Measurements from ENCODE around the gene SF1.
A peak's percentile ranks its signal among the peaks of the same experiment; 100 is the strongest.

SF1 gene

GRCh38 chr11:64796757-64797541, 18.6 kb upstream of the SF1 start:
- no peaks in the 10 kb centered on the region for H3K9me2 ChIP-seq (replicated peaks; ENCODE audit: low read depth, low read length)
- no peaks in the 10 kb centered on the region for H3K36me3 ChIP-seq (ENCODE audit: insufficient read depth, low read length)
- peaks cover 2% of the 10 kb centered on the region; the same call in 1 of the 2 replicates for H3F3A ChIP-seq (ENCODE audit: low read depth)
- H3K79me2 ChIP-seq (ENCODE audit: insufficient read depth, low read length) = no peaks in the 10 kb centered on the region
- no peak for TF ChIP-seq EZH2phosphoT487 (IDR thresholded peaks at IDR 0.05; ENCODE audit: borderline replicate concordance)
- no peaks in the 10 kb centered on the region for H3K9me3 ChIP-seq (ENCODE audit: insufficient read depth, low read depth, low read length)
- H3K9ac ChIP-seq (ENCODE audit: low read depth, low read length, poor library complexity, severe bottlenecking) = peak overlapping the region; percentile 61
- no peaks in the 10 kb centered on the region for H4K20me1 ChIP-seq (ENCODE audit: insufficient read depth, low read length, poor library complexity, severe bottlenecking)
- peak overlapping the region; percentile 66 for H3K4me2 ChIP-seq (ENCODE audit: low read depth, low read length, poor library complexity, severe bottlenecking)
- H3K4me1 ChIP-seq (ENCODE audit: insufficient read depth, low read length, poor library complexity, severe bottlenecking) = peaks cover 54% of the 10 kb centered on the region
- no peak overlapping the region for H2AFZ ChIP-seq (ENCODE audit: low read length)
- H3K27me3 ChIP-seq (ENCODE audit: insufficient read depth, low read length, poor library complexity, severe bottlenecking) = no peaks in the 10 kb centered on the region
- H3K4me3 ChIP-seq (ENCODE audit: low read length, poor library complexity, severe bottlenecking) = peak overlapping the region; percentile 42

DNA sequence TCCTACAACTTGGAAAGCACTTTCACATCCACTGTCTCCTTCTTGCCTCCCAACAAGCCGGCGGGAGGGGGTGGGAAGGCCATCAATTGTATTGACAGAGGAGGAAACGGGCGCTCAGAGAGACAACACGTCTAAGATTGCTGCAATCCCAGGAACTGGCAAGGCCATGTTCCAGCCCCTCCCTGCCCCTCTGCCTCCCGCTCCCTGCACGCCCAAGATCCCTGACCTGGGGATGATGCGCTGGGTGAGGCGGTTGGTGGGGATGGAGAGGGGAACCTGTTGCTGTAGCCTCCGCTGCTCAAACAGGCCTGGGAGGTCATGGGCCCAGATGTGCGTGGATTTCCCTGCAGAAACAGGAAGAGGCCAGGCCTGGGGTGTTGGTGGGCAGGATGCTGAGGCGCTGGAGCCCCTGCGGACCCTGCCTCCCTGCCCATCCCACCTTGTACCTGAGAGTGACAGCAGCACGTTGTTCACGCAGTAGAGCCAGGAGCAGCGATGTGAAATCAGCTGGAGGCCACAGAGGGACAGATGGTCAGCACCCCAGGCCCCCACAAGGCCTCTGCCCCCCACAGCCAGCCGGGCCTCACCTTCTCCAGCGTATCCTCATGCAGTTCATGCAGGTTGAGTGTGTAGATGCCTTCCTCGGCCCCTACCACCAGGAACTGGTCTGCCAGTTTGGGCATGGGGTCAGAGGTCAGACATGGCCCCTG, 17.9 kb upstream of the SF1 start:
- H3K36me3 ChIP-seq (ENCODE audit: insufficient read depth, low read length) = no peaks in the 10 kb centered on the region
- no peaks in the 10 kb centered on the region for H3K9me2 ChIP-seq (replicated peaks; ENCODE audit: low read depth, low read length)
- peak overlapping the region; percentile 61 for H3K9ac ChIP-seq (ENCODE audit: low read depth, low read length, poor library complexity, severe bottlenecking)
- peaks cover 2% of the 10 kb centered on the region; the same call in 1 of the 2 replicates for H3F3A ChIP-seq (ENCODE audit: low read depth)
- no peaks in the 10 kb centered on the region for H3K9me3 ChIP-seq (ENCODE audit: insufficient read depth, low read depth, low read length)
- TF ChIP-seq, protein P1, sequence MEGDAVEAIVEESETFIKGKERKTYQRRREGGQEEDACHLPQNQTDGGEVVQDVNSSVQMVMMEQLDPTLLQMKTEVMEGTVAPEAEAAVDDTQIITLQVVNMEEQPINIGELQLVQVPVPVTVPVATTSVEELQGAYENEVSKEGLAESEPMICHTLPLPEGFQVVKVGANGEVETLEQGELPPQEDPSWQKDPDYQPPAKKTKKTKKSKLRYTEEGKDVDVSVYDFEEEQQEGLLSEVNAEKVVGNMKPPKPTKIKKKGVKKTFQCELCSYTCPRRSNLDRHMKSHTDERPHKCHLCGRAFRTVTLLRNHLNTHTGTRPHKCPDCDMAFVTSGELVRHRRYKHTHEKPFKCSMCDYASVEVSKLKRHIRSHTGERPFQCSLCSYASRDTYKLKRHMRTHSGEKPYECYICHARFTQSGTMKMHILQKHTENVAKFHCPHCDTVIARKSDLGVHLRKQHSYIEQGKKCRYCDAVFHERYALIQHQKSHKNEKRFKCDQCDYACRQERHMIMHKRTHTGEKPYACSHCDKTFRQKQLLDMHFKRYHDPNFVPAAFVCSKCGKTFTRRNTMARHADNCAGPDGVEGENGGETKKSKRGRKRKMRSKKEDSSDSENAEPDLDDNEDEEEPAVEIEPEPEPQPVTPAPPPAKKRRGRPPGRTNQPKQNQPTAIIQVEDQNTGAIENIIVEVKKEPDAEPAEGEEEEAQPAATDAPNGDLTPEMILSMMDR (conservative IDR thresholded peaks at IDR 0.05; ENCODE audit: low read length) = no peak
- no peaks in the 10 kb centered on the region for H3K27me3 ChIP-seq (ENCODE audit: insufficient read depth, low read length, poor library complexity, severe bottlenecking)
- H2AFZ ChIP-seq (ENCODE audit: low read length) = no peak overlapping the region
- peak overlapping the region; percentile 66 for H3K4me2 ChIP-seq (ENCODE audit: low read depth, low read length, poor library complexity, severe bottlenecking)
- H4K20me1 ChIP-seq (ENCODE audit: insufficient read depth, low read length, poor library complexity, severe bottlenecking) = no peaks in the 10 kb centered on the region
- no peaks in the 10 kb centered on the region for H3K79me2 ChIP-seq (ENCODE audit: insufficient read depth, low read length)
- H3K4me3 ChIP-seq (ENCODE audit: low read length, poor library complexity, severe bottlenecking) = peak overlapping the region; percentile 42
- peaks cover 52% of the 10 kb centered on the region for H3K4me1 ChIP-seq (ENCODE audit: insufficient read depth, low read length, poor library complexity, severe bottlenecking)

GRCh38 chr11:64794526-64794925, 16.2 kb upstream of the SF1 start:
- TF ChIP-seq, protein P1 (conservative IDR thresholded peaks at IDR 0.05; ENCODE audit: low read length) = no peak
- no peak for TF ChIP-seq EZH2phosphoT487 (IDR thresholded peaks at IDR 0.05; ENCODE audit: borderline replicate concordance)
- no peak overlapping the region for H2AFZ ChIP-seq (ENCODE audit: low read length)

More at GRCh38 chr11:64794526-64794925, 16.2 kb upstream of the SF1 start:
- Histone ChIP-seq H3F3A (ENCODE audit: low read depth) (peaks cover 2% of the 10 kb centered on the region; the same call in 1 of the 2 replicates), H3K36me3 (ENCODE audit: insufficient read depth, low read length) (no peaks in the 10 kb centered on the region), H3K4me1 (ENCODE audit: insufficient read depth, low read length, poor library complexity, severe bottlenecking) (peaks cover 42% of the 10 kb centered on the region), H3K79me2 (ENCODE audit: insufficient read depth, low read length) (no peaks in the 10 kb centered on the region), H3K9me3 (ENCODE audit: insufficient read depth, low read depth, low read length) (no peaks in the 10 kb centered on the region), H3K4me3 (ENCODE audit: low read length, poor library complexity, severe bottlenecking) (no peak overlapping the region), H3K9ac (ENCODE audit: low read depth, low read length, poor library complexity, severe bottlenecking) (peak overlapping the region; percentile 44), H3K4me2 (ENCODE audit: low read depth, low read length, poor library complexity, severe bottlenecking) (no peak overlapping the region), H4K20me1 (ENCODE audit: insufficient read depth, low read length, poor library complexity, severe bottlenecking) (no peaks in the 10 kb centered on the region), H3K9me2 (replicated peaks; ENCODE audit: low read depth, low read length) (no peaks in the 10 kb centered on the region), H3K27me3 (ENCODE audit: insufficient read depth, low read length, poor library complexity, severe bottlenecking) (no peaks in the 10 kb centered on the region)
